ENCODE data around the gene LRRC56.

LRRC56 gene

DNA sequence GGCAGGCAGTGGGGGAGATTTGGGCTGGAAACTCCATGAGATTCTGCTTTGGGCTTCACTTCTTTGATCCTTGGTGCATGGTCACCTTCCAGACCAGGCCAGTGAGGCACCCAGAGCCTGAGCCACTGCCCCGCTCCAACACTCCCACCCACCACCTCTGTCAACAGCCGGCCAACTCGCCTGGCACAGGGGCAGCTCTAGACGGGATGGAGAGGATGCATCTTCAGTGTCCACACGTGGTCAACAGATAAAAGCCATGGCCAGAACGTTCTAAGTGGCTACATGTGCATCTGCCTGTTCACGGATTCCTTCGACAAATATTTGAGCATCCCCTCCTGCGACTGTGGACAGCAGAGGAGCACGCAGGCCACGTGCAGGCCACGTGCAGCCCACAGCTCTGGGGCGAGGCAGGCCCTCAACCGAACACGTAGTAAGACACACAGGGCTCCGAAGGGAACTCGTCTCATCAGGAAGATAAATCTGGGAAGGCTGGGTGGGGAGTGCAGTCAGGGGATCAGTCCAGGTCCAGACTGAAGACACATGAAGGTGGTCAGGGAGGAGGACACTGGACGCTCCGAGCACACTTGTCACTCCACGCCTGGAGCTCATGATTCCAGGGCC is 1.2 kb downstream of the LRRC56 start:
- no peak overlapping the region for H3K4me3 ChIP-seq (ENCODE audit: low read depth, low read length)
- TF ChIP-seq, protein P1, sequence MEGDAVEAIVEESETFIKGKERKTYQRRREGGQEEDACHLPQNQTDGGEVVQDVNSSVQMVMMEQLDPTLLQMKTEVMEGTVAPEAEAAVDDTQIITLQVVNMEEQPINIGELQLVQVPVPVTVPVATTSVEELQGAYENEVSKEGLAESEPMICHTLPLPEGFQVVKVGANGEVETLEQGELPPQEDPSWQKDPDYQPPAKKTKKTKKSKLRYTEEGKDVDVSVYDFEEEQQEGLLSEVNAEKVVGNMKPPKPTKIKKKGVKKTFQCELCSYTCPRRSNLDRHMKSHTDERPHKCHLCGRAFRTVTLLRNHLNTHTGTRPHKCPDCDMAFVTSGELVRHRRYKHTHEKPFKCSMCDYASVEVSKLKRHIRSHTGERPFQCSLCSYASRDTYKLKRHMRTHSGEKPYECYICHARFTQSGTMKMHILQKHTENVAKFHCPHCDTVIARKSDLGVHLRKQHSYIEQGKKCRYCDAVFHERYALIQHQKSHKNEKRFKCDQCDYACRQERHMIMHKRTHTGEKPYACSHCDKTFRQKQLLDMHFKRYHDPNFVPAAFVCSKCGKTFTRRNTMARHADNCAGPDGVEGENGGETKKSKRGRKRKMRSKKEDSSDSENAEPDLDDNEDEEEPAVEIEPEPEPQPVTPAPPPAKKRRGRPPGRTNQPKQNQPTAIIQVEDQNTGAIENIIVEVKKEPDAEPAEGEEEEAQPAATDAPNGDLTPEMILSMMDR (IDR thresholded peaks at IDR 0.05; ENCODE audit: borderline replicate concordance, insufficient read depth, low read depth, low read length) = no peak

DNA sequence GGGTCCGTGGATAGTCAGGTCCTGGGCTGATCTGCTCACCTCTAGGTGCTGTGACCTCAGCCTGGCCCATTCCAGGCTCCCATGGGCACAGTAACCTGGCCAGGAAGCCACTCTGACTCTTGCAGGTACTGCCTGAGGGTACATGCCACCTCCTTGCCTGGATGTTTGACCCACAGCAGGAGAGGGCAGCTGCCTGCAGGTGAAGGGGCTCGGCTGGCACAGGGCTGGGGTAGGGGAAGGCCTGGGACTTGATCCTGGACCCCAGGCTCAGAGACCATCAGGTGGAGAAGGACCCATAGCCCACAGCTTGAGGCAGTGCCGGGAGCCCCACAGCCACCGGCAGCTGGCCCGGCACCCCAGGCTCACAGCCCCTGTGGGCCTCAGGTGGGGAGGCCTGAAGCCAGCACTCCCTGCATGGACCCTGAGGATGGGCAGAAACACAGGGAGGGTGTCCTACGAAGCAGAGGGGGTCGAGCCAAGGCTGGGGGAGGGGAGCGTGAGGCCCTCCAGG is 2.7 kb downstream of the LRRC56 start:
- no peak overlapping the region for H3K4me3 ChIP-seq (ENCODE audit: low read depth, low read length)
- TF ChIP-seq, protein P1 (IDR thresholded peaks at IDR 0.05; ENCODE audit: borderline replicate concordance, insufficient read depth, low read depth, low read length) = no peak

DNA sequence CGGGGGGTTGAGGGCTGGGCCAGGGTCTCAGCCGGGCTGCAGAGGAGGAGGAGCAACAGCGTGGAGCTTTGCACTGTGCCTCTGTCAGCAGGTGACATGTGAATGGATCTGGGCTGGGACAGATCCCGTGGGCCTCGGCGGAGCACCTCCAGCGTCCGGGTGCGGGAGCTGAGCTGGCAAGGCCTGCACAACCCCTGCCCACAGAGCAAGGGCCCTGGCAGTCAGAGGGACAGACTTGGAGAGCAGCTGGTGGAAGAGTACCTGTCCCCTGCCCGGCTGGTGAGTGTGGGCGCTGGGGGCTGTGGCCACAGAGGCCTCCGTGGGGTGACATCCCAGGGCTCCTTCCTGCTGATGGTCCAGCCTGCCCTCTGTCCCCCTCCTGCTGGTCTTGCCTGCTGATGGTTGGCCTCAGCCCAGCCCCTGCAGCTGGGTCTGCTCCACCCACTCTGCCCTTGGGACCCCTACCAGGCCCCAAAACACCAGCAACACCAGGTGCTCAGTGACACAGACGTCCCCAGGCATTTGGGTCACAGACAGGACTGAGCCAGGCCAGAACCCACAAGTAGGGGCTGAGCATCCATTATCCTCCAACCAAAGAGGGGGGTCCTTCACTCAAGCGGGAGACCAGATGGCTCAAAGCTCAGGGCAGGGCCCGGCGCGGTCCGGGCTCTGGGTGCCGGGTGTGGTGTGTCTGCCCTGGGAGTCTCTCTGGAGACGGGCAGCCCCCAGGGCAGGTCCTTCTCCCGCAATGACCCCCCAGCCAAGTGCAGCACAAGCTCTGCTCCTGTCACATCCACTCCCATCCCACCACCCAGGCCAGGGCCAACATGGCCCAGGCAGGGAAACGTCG is 3.5 kb downstream of the LRRC56 start:
- H3K4me3 ChIP-seq (ENCODE audit: low read depth, low read length) = no peak overlapping the region
- TF ChIP-seq, protein P1 (IDR thresholded peaks at IDR 0.05; ENCODE audit: borderline replicate concordance, insufficient read depth, low read depth, low read length) = no peak

DNA sequence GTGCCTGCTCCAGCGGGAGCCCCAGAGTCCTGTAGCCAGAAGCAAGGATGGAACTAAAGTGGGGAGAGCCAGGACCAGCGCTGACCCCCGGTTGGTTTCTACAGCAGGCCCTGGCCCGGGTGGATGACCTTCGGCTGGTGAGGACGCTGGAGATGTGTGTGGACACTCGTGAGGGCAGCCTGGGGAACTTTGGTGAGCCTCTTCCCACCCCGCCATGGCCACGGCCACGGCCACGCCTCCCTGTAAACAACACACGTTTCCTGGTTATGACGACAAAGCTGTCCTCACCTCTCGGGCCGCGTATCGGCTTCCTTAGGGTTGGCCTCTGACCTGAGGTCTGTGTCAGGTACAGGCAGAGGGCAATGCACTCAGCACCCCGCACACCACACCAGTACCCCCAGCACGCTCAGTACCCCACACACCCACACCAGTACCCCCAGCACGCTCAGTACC is 4.1 kb downstream of the LRRC56 start:
- TF ChIP-seq, protein P1 (IDR thresholded peaks at IDR 0.05; ENCODE audit: borderline replicate concordance, insufficient read depth, low read depth, low read length) = no peak
- H3K4me3 ChIP-seq (ENCODE audit: low read depth, low read length) = no peak overlapping the region

DNA sequence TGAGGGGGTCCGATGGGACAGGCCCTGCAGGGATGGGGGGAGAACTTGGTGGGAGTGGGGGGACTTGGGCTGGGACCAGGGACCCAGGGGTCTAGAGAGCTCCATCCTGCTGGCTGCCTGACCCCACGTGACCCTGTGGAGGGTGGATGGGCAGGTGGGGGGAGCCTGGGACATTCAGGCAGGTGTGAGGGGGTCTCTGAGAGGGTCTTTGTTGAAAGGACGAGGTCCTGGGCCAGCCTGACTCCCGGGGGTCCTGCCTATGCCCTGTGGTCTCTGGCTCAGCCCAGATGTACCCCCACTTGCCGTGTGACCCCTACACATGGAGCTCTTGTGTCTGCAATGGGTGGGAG is 7.5 kb downstream of the LRRC56 start:
- TF ChIP-seq, protein P1 (IDR thresholded peaks at IDR 0.05; ENCODE audit: borderline replicate concordance, insufficient read depth, low read depth, low read length) = no peak
- H3K4me3 ChIP-seq (ENCODE audit: low read depth, low read length) = no peak overlapping the region

DNA sequence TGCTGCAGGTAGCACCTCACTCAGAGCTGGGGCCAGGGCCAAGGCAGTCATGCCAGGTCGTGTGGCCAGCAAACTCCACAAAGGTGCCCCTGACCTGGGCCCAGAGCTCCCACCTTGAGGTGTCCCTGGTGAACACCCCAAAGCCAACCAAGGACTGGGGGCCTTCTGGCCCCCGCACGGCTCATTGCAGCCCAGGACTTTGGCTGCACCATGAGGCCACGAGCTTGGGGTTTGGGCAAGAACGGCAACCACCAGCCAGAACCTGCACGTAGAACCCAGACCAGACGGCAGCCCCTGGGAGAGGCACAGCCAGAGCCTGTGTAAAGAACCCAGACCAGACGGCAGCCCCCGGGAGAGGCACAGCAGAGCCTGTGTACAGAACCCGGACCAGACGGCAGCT is 7.8 kb downstream of the LRRC56 start:
- no peak overlapping the region for H3K4me3 ChIP-seq (ENCODE audit: low read depth, low read length)
- TF ChIP-seq, protein P1 (IDR thresholded peaks at IDR 0.05; ENCODE audit: borderline replicate concordance, insufficient read depth, low read depth, low read length) = no peak

All from GM12875 (cell line).